Neural progenitor cell (in vitro differentiated cells): ENCODE results near the gene RNF144A. TPM values are rescaled to one million over a fixed set of nuclear protein-coding genes. Genes with fewer than 3 reads are reported as not detected.

Experiments
- DNase-seq: peaks from one replicate; pipeline ENCODE4 v3.0.0-alpha.2; 2016; ENCODE audit warnings: low spot score
- H2AFZ ChIP-seq: fragments of 200-600 bp; sonication (generic); replicated peaks from 2 replicates; pipeline ENCODE4 v1.6.1; 2016; ENCODE audit warnings: antibody characterized with exemption
- H3F3A ChIP-seq: fragments of 200-600 bp; sonication (generic); 2 replicates; pipeline ENCODE4 v1.6.1; 2016; ENCODE audit warnings: antibody characterized with exemption, low read depth
- H3K27ac ChIP-seq: fragments of 200-600 bp; sonication (generic); 2 replicates; pipeline ENCODE4 v1.5.1; 2016; ENCODE audit warnings: mild to moderate bottlenecking
- H3K27me3 ChIP-seq: fragments of 200-600 bp; sonication (generic); 2 replicates; pipeline ENCODE4 v1.6.1; 2016; ENCODE audit warnings: mild to moderate bottlenecking, moderate library complexity
- H3K36me3 ChIP-seq: fragments of 200-600 bp; sonication (generic); 2 replicates; pipeline ENCODE4 v1.5.1; 2016
- H3K4me1 ChIP-seq: fragments of 200-600 bp; sonication (generic); 2 replicates; pipeline ENCODE4 v1.6.1; 2016; ENCODE audit warnings: mixed run types
- H3K4me2 ChIP-seq: fragments of 200-600 bp; sonication (generic); 2 replicates; pipeline ENCODE4 v1.6.1; 2016
- H3K4me3 ChIP-seq: fragments of 200-600 bp; sonication (generic); 2 replicates; pipeline ENCODE4 v1.5.1; 2016
- H3K79me2 ChIP-seq: fragments of 200-600 bp; sonication (generic); 2 replicates; pipeline ENCODE4 v1.6.1; 2016; ENCODE audit warnings: low read depth
- H3K9ac ChIP-seq: fragments of 200-600 bp; sonication (generic); 2 replicates; pipeline ENCODE4 v1.6.1; 2016
- H3K9me3 ChIP-seq: fragments of 200-600 bp; sonication (generic); 2 replicates; pipeline ENCODE4 v1.5.1; 2016; ENCODE audit warnings: low read depth
- H4K20me1 ChIP-seq: fragments of 200-600 bp; sonication (generic); 2 replicates; pipeline ENCODE4 v1.6.1; 2016; ENCODE audit warnings: low read depth
- H3K27ac Mint-ChIP-seq: 3 replicates; pipeline ENCODE4 v1.8.0; 2021; ENCODE audit warnings: mixed read lengths
- H3K27me3 Mint-ChIP-seq: 2 replicates; pipeline ENCODE4 v1.8.0; 2022; ENCODE audit warnings: low read depth, mild to moderate bottlenecking, inconsistent platforms, moderate library complexity, mixed read lengths; ENCODE audit not compliant: insufficient read depth
- H3K36me3 Mint-ChIP-seq: 3 replicates; pipeline ENCODE4 v1.8.0; 2021; ENCODE audit warnings: mixed read lengths
- H3K4me1 Mint-ChIP-seq: 3 replicates; pipeline ENCODE4 v1.8.0; 2021; ENCODE audit warnings: mixed read lengths
- H3K4me3 Mint-ChIP-seq: 3 replicates; pipeline ENCODE4 v1.8.0; 2021; ENCODE audit warnings: mild to moderate bottlenecking, moderate library complexity, mixed read lengths
- H3K9me3 Mint-ChIP-seq: 3 replicates; pipeline ENCODE4 v1.8.0; 2020; ENCODE audit warnings: mixed read lengths
- CTCF ChIP-seq: fragments of 200-600 bp; sonication (generic); IDR thresholded peaks from 2 replicates; pipeline ENCODE4 v1.5.1; 2017; ENCODE audit warnings: antibody characterized with exemption, mild to moderate bottlenecking
- EZH2 ChIP-seq: fragments of 200-600 bp; sonication (generic); IDR thresholded peaks from 2 replicates; pipeline ENCODE4 v1.6.1; 2017; ENCODE audit warnings: antibody characterized with exemption, mild to moderate bottlenecking, moderate library complexity
- EZH2phosphoT487 ChIP-seq: fragments of 200-600 bp; sonication (generic); IDR thresholded peaks from 2 replicates; pipeline ENCODE4 v1.6.1; 2017; ENCODE audit warnings: antibody characterized with exemption
- total RNA-seq: library from RNA; depleted of rRNA; stranded (reverse); fragments of >200 nt; gene quantifications from 2 replicates; pipeline ENCODE4 v1.2.3, GENCODE V29; 2015; ENCODE audit warnings: low replicate concordance

Gene RNF144A
- total RNA-seq, 1 donor from 2014 or later, result 32.0 TPM

- Mint-ChIP-seq H3K36me3 (no peaks in the 10 kb centered on the region), H3K9me3 (no peaks in the 10 kb centered on the region), H3K27me3 (peaks cover 12% of the 10 kb centered on the region), H3K4me1 (no peaks in the 10 kb centered on the region), H3K27ac (no peak overlapping the region), H3K4me3 (no peak overlapping the region)
- Histone ChIP-seq H4K20me1 (no peaks in the 10 kb centered on the region), H3K4me2 (no peak overlapping the region), H3K27me3 (no peaks in the 10 kb centered on the region), H2AFZ (no peak overlapping the region), H3F3A (no peaks in the 10 kb centered on the region), H3K27ac (no peak overlapping the region), H3K9me3 (no peaks in the 10 kb centered on the region), H3K79me2 (no peaks in the 10 kb centered on the region), H3K36me3 (no peaks in the 10 kb centered on the region), H3K4me3 (no peak overlapping the region), H3K9ac (no peak overlapping the region), H3K4me1 (no peaks in the 10 kb centered on the region)
- no peak for DNase-seq
- no peak for TF ChIP-seq EZH2phosphoT487
- no peak for TF ChIP-seq CTCF
- TF ChIP-seq EZH2, result no peak
Measured at GRCh38 chr2:6887751-6888192, 29.4 kb upstream of the RNF144A start.

GRCh38 chr2:6888724-6889123 is 28.5 kb upstream of the RNF144A start:
- Histone ChIP-seq H3K4me2 (no peak overlapping the region), H3K27ac (no peak overlapping the region), H2AFZ (no peak overlapping the region), H4K20me1 (no peaks in the 10 kb centered on the region), H3K27me3 (no peaks in the 10 kb centered on the region), H3K9me3 (no peaks in the 10 kb centered on the region), H3F3A (no peaks in the 10 kb centered on the region), H3K4me1 (no peaks in the 10 kb centered on the region), H3K9ac (no peak overlapping the region), H3K4me3 (no peak overlapping the region), H3K36me3 (no peaks in the 10 kb centered on the region), H3K79me2 (no peaks in the 10 kb centered on the region)
- no peaks in the 10 kb centered on the region for H3K9me3 Mint-ChIP-seq
- peaks cover 12% of the 10 kb centered on the region for H3K27me3 Mint-ChIP-seq
- H3K36me3 Mint-ChIP-seq, result no peaks in the 10 kb centered on the region
- H3K4me3 Mint-ChIP-seq, result no peak overlapping the region
- no peak overlapping the region for H3K27ac Mint-ChIP-seq
- TF ChIP-seq CTCF (no peak), EZH2phosphoT487 (no peak), EZH2 (no peak)
- DNase-seq, result no peak
- H3K4me1 Mint-ChIP-seq, result no peaks in the 10 kb centered on the region

GRCh38 chr2:6893876-6894482 is 23.2 kb upstream of the RNF144A start:
- H3K27ac ChIP-seq, result no peak overlapping the region
- H3K27me3 ChIP-seq, result no peaks in the 10 kb centered on the region
- H3K4me1 ChIP-seq, result no peaks in the 10 kb centered on the region
- no peaks in the 10 kb centered on the region for H3K9me3 ChIP-seq
- TF ChIP-seq EZH2phosphoT487 (no peak), EZH2 (no peak), CTCF (no peak)
- Mint-ChIP-seq H3K27ac (no peak overlapping the region), H3K4me3 (no peak overlapping the region), H3K9me3 (no peaks in the 10 kb centered on the region), H3K4me1 (no peaks in the 10 kb centered on the region), H3K27me3 (peaks cover 2% of the 10 kb centered on the region), H3K36me3 (no peaks in the 10 kb centered on the region)
- DNase-seq, result no peak
- no peaks in the 10 kb centered on the region for H4K20me1 ChIP-seq
- no peaks in the 10 kb centered on the region for H3K79me2 ChIP-seq
- no peaks in the 10 kb centered on the region for H3K36me3 ChIP-seq
- no peak overlapping the region for H3K4me3 ChIP-seq
- no peak overlapping the region for H3K4me2 ChIP-seq
- H3K9ac ChIP-seq, result no peak overlapping the region
- no peak overlapping the region for H2AFZ ChIP-seq
- H3F3A ChIP-seq, result no peaks in the 10 kb centered on the region
